HG03432 (cell line): Measurements from ENCODE around the gene SHB.

Source experiments
- ATAC-seq: cut with Tn5 transposase; IDR thresholded peaks from one replicate; pipeline ENCODE4 v1.9.1; 2021; ENCODE audit warnings: mild to moderate bottlenecking, moderate library complexity; ENCODE audit not compliant: unreplicated experiment

Gene SHB

DNA sequence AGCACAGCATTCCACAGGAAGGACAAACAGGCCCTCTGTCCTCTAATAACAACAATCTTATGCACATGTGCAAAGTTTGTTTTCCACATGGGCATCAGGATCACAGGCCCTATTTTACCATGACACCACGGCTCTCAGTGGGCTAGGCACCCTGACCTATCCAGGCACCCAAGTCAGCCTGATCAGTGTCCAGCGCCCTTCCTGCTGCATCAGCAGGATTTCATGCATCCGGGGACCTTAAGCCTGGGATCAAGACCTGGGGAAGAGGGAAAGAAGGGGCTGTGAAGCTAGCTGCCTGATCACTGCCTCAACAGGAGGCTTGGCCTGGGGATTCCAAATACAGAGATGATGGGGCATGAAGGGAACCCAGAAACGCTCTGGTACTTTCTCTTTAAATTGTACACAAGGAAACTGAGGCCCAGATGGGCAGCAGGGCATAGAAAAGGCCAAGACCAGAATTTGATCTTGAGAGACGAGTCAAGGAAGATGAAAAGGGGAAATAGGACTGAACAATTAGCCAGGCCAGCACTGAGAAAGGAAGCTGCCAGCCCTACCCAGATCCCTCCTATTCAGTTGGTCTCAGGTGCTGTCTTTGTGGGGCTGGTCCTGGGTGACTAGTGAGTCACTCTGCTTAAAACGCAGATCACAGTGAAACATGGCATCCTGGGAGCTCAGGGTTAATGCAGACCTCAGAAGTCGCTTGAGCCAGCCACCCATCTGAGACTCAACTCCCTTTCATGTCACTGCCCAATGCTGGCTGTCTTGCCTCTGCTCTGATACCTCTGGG is 57.9 kb downstream of the SHB start:
- no peak for ATAC-seq

DNA sequence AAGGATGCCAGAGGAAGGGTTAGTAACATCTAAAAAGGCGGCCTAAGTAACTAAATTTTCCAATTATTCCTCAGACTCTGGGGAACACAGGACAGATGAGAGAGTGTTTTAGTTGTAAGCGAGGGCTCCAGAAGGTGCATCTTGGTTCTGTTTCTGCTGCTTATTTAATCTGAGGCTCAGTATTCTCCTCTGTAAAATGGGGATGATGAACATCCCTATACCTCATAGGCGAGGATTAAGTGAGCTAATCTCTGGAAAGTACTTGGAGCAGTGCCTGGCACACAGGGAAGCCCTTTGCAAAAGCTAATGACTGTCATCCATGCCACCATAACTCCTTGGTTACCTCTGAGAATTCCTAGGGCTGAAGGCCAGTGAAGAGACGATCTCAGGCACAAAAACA is 59.0 kb downstream of the SHB start:
- no peak for ATAC-seq

DNA sequence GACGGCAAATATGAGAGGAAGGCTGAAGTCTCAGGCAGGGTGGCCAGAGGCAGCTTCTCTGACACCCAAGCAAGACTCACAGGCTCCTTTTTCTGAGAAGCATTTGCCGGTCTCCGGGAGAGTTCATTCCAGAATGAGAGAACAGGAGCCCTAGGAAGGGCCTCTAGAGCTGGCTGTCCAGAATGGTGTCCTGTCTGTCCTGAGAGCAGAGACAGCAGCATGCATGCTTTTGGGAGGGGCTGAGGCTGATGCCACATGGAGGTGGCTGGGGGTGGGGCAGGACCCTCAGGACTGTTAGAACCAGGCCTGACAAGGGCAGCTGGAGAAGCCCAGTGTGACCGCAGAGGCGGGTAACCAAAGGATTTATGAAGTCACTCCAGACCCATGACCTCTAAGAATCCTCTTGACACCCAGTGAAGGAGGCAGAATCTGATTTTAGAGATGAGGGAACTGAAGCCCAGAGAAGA is 60.0 kb downstream of the SHB start:
- no peak for ATAC-seq

DNA sequence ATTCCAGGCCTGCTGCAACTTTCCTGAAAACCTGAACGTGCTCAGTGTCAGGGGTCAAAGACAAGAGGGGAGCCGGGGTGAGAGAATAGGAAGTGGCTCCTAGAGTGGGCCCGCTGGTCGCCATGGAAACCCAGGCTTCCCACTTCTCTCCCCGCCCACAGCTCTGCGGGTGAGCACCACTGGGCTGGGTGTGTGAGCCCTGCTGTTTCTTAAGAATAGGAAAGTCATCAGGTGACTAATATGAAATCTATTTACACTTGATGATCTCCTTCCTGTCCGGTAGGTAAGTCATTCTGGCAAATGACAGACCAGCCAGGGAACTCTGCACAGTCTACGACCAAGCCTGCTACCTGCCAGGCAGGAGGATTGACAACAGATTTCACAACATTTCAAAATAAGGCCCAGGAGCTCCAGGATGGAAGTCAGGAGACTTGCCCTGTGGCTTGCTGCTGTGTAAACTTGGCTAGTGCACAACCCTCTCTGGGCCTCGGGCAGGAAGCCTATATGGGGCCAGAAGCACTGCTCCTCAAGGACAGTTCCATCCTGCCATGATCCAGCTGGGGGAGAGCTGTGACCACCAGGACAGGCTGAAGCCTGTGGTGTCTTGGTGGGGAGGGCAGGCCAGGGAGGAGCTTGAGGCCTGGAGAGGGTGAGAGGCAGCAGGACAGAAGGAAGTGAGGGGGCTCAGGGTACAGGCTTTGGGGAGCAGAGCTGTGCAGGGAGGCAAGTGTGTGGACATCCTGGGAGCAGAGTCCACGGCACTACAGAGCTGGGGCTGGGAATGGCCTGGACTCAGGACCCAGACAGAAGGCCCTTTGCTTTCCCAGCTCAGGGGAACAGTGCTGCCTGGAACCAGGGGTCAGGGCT is 60.6 kb downstream of the SHB start:
- ATAC-seq = peak; percentile 83

DNA sequence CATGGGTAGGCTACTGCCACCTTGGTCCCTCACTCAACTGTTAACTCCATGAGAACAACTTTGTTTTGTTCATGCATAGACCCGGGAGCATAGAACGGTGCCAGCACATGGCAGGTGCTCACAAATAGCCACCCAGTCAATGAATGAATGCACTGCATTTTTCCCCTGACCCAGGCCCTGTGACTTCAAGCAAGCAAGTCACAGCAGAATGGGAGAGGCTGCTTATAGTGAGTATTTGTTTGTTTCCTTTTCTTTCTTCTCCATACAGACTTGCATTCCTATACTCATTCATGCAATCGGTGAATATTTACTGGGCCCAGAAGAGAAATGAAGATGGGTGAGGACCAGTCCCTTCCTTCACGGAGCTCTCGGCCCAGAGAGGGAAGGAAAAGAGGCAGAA is 62.0 kb downstream of the SHB start:
- ATAC-seq = no peak

DNA sequence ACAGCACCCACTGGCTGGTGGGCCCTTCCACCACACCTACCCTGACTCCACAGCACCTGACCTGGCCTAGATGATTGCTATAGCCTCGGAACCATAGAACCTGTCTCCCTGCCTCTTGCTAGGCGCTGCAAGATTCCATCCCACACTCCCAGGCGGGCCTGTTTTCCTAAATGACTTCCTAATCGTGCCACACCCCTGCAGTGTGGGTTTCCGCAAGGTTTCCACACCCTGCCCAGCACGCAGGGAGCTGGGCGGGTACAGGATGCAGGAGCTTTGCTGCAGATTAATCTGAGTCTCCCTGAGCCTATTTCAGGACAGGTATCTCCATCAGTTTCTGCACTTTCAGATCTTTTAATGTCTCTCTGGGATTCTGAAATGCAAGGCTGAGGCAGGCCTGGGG is 62.9 kb downstream of the SHB start:
- ATAC-seq = no peak

DNA sequence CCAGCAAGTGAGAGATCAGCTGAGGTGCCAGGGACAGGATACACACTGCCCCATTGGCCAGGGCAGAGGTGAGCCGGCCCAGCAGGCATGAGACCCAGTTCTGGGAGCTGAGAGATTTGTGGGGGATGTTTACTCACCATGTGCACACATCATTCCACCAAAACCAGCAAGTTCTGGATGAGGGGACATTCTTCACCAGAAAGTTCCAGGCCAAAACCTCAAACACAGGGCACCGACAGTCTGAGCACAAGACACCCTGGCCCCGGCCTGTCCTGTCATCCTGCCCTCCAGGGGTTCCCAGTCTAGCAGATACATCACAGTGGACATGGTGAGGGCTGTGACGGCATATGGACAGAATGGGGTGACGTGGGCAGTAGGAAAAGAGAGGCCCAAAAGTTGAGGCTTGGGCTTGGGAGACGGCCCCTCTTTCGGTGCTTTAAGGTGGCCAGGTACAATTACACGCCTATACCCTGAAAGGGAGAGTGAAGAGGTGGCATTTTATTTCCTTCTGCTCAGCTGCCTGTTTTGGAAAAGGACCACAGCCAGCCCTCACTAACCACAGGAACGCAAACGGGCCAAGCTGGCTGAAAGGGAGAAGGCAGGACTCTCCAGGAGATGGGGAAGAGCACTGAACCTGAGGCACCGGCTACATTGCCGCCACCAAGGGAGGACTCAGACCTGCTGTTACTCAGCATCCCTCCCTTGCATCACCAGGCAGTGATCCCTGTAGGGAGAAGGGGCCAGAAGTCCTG is 64.0 kb downstream of the SHB start:
- no peak for ATAC-seq

DNA sequence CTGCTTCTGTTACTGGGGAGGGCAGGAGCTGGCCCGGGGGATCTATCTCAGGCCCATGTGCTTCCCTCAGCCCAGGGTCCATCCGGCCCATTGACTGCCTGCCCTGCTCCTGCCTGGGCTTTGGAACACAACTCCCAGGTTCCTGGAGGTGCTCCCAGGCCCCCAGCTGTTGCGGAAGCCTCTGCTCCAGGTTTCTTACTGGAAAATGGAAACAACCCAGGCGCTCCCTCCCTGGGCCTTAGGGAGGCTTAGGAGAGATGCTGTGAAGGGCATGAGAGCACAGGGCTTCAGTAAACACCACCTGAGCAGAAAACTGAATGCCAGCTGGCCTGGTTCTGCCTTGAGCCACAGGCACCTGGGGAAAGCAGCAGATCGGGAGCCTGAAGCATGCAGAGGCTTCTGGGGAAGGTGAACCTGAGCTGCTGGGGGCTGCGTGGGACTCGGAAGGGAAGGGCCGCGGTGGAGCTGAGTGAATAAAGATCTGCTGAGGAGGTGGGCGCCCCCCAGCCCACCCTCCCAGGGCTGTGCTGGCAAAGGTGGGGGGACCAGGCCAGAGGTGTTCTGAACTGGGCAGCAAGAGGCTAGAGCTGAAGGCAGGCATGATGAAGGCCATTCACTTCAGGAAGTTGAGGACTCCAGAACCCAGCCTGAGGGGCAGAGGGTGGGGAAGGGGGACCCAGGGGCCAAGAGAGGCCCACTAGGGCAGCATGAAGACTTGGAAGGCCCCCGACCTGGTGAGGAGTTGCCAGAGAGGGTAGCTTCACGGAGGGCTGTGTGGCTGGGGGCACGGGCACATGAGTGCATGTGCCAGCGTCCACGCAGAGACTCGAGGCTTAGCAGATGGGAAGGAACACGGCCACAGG is 64.8 kb downstream of the SHB start:
- no peak for ATAC-seq

DNA sequence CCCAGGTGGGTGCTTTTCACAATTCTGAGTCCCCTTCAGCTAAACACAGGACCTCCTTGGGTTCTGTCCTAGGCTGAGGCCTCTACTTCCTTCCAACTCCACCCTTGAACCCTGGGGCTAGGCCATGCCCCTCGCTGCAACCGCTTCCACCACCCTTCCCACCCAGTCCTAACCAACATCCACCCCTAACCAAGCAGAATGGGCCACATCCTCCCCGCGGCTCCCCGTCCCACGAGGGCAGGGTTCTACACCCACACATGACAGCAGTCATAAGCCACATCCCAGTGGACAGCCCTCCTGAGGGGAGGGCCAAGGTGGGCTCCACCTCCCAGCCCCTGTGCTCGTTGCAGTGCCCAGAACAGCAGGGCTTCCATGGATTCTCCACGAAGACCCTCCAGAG is 65.8 kb downstream of the SHB start:
- ATAC-seq = no peak

DNA sequence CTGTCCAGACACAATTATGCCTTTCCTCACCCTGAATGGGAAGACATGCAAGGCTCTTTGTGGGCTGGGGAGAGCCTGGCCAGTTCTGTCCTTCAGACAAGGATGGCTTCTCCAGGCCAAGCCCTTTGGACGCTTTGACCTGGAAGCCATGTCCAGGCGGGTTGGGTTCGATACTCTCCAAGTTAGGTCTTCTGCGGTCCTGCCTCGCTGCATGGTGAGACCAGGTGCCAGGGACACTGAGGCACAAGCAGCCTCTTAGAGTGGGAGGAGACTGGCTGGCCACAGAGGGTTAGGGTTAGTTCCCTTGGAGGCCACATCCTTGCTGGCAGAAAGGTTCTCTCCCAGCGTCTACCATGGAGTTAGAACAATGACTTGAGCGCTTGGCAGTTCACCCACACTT is 67.6 kb downstream of the SHB start:
- no peak for ATAC-seq

DNA sequence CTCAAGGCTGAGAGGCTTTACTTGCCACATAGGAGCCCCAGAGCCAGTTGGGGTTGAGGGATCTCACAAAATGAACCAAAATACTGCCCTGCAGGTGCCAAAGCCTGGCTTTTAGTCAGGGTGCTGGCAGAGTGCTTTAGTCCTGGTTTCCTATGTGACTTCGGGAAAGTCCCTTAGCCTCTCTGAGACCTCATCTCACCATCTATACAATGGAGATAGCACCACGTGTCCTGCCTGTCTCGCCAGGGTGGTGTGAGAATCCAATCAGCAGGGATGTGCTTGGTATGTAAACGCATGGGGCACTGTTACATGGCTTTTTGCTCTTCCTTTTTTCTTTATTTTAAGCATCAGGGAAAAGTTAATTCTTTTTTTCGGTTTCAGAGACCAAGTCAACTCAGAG is 68.3 kb downstream of the SHB start:
- ATAC-seq = no peak

DNA sequence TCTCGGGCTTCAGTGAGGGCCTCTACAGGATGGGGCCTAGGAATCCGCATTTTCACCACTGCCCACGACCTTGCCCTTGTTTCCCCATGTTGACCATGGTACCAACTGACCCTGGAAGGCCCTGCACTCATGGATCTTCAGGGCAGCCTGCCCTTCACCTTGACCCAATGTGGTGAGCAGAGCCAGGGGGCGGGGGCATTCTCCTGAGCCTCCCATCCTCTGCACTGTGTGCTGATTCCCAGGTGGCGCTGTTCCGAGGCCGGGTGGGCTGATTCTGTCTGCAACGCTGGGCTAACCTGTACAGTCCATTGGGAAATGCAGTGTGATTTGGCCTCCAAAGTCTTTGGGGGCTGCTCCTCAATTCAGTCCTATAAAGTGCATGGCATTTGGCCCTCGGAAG is 68.7 kb downstream of the SHB start:
- ATAC-seq = no peak

DNA sequence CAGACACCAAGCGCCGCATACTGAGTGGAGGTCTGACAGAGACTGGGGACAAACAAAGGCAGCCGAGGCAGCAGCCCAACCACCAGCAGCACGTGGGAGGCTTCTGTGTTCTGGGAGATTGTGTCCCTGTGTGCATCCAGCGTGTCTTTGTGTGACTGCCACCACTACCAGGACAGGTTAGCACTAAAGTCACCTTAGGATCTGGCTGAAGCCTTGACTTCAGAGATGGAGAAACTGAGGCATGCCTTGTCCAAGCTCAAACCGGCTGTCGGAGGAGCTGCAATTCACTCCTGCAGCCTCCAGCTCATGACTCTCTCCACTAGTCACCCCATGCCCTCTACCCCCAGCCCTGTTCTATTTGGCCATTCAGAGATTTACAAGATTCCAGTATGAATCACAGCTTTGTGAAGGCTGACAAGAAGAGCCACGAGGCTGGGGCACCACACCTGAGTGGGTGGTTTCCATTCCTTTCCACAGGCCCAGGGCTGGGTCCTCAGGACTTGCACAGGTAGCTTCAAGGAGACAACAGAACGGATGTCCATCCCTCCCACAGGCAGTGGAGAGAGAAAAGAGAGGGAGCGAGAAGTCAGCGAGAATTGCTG is 69.3 kb downstream of the SHB start:
- no peak for ATAC-seq

DNA sequence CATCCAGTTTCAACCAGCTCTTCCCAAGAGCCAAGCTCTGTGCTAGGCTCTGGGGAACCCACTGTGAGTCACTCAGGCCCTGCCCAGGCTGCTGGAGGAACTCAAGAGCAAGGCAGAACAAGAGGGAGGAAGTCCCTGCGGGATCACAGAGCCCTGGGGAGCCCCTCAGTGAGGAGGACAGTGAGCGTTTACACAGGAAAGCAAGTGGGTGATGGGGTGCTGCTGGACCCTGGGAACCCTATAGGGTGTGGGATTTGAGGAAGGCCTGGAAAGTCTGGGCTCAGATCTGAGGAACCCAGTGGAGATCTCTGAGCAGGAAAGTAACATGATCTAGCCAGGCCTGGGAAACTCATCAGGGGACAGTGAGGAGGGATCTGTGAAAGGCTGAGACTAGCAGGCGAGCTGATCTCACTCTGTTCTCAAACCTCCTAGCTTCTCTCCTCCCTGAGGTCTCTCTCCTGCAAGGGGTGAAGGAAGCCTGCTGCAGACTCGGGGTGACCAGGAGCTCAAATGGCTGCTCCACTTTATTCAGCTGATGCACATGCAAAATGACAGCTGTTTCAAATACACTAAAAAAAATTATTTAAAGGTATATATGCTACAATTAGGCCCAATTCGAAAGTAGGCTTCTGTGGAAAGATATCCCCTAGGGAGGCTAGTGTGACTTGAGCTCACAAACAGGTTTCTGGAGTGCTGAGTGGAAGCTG is 70.0 kb downstream of the SHB start:
- ATAC-seq = no peak

DNA sequence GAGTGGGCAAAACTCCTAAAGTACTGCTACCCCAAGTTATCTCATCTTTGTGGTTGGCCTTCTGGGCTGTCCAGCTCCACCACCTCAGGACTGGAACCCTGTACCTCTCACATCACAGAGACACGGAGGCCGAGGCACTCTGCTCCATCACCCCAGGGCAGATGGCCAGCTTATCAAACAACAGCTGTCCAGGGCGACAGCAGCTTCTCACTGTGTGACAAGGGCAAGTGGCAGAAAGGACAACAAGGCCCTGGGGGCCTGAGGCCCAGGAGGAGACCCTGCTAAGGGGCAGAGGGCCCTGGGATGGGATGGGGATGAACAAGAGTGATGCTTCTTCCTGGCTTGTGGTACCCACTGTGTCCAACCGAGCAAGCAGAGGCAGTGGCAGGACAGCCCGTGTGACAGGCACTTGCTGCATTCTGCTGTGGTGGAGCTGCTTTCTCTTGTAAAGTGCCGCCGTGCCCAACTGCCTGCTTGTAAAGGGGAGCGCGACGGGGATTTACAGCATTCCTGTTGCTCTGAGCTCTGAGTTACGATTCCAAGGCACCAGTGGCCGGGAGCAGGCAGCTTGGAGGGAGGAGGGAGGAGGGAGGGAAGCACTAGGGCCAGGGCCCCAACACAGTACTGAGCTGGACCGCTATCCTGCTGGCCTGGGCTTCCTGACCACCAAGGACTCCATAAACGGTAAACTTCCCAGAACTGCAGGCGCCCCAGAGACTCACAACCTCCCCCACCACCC is 71.2 kb downstream of the SHB start:
- no peak for ATAC-seq

DNA sequence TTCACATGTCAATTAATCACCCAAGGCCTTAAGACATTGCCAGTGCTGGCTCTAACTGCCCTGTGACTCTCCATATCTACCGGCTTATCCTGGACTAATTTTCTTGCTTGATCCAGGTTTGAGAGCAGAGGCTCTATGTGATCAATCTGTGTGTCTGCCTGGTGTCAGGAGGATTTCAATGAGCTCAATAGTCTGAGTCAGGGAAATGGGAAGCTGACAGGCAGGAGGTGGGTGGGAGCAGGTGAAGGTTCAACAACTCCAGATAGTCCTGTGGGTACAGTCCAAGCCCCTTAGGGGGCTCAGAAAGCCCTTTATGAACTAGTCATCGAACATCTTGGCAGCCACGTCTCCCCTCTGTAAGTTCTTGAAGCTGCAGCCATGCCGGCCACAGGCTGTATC is 72.2 kb downstream of the SHB start:
- no peak for ATAC-seq

DNA sequence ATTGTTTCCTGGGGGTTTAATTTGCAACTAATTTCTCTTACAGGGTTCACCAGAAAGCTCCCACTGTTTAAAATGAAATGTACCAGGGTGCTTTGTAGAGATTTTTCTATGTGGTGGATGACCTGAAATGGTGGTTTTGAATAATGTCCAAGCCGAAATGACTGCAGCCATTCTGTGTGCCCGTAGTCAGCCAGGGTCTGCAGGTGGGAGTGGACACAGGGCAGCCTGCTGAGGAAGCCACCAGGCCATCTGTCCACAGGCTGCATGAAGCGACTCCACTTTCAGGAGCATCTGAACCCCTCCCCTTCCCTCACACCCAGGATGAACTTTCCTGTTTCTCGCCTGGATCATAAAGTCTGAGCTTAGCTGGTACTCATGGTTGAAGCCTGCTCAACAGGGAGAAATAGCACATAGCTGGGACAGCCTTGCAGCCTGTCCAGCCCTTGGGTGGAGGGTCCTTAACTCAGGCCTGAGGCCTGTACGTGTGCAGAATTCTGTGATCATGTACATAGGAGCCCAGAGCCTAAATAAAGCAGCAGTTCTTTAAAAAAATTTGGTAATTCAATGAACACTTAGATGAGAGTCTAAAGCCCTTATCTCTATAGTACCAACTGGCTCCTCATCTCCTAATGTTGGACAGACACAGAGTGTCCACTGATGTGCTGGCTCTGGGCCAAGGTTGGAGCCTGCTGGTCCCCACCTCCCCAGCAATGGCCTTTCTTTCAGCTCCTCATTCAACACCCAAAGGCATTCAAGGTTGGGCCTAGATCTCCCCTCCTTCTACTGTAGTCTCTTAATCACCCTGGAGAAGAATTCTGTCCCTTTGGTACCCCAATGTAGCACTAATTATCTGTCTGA is 72.8 kb downstream of the SHB start:
- ATAC-seq = no peak

DNA sequence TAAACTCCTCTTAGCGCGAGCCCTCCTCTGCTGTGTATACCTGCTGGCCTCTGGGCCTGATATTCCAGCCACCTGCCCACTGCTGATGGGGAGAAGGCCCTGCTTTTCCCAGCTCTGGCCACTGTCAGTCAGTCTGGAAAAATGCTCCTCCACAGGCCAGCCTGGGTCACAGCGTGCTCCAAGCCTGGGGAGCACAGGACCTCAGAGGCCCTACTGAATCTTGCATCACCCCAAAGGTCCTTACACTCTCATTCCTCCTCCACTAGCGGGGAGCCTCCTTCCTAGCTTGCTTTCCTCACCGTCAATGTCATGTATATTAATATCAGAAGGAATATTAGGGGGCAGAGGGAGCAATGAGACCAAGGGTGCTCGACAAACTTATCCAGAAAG is 73.7 kb downstream of the SHB start:
- no peak for ATAC-seq
